Measurements from ENCODE around the gene DDHD1.

DNA sequence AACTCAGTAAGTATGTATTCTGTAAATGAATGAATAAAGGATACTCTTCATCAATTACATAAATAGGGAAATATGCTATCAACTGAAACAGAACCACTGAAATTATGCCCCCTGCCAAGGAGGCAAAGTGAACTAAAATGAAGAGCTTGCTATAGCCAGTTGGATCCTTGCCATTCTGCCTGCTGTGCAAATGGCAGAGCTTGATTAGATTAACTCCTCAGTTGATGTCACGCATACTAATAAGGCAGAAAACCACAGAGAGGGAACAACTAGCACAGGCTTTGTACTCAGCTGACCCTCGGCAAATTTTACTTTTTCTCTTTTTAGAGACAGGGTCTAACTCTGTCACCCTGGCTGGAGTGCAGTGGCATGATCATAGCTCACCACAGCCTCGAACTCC lies 165.6 kb downstream of the DDHD1 start:
- TF ChIP-seq, protein P1, sequence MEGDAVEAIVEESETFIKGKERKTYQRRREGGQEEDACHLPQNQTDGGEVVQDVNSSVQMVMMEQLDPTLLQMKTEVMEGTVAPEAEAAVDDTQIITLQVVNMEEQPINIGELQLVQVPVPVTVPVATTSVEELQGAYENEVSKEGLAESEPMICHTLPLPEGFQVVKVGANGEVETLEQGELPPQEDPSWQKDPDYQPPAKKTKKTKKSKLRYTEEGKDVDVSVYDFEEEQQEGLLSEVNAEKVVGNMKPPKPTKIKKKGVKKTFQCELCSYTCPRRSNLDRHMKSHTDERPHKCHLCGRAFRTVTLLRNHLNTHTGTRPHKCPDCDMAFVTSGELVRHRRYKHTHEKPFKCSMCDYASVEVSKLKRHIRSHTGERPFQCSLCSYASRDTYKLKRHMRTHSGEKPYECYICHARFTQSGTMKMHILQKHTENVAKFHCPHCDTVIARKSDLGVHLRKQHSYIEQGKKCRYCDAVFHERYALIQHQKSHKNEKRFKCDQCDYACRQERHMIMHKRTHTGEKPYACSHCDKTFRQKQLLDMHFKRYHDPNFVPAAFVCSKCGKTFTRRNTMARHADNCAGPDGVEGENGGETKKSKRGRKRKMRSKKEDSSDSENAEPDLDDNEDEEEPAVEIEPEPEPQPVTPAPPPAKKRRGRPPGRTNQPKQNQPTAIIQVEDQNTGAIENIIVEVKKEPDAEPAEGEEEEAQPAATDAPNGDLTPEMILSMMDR (IDR thresholded peaks at IDR 0.05): no peak
- TF ChIP-seq POLR2A (IDR thresholded peaks at IDR 0.05): no peak

All from adrenal gland (tissue), 5 donors.